Progenitor cell of endocrine pancreas (in vitro differentiated cells): ENCODE data around the gene DGKZ. TPM values are rescaled to one million over a fixed set of nuclear protein-coding genes. Genes with fewer than 3 reads are reported as not detected.
A peak's percentile ranks its signal among the peaks of the same experiment; 100 is the strongest.

ENCODE experiments used
- DNase-seq: peaks from one replicate; pipeline ENCODE4 v3.0.0; 2021; ENCODE audit warnings: low spot score; ENCODE audit not compliant: unreplicated experiment
- H3K27ac Mint-ChIP-seq: 2 replicates; pipeline ENCODE4 v1.8.0; 2021; ENCODE audit warnings: mild to moderate bottlenecking, moderate library complexity, mixed read lengths
- H3K27me3 Mint-ChIP-seq: 2 replicates; pipeline ENCODE4 v1.8.0; 2021; ENCODE audit warnings: mixed read lengths
- H3K36me3 Mint-ChIP-seq: 2 replicates; pipeline ENCODE4 v1.8.0; 2022; ENCODE audit warnings: mixed read lengths; ENCODE audit not compliant: insufficient read depth
- H3K4me1 Mint-ChIP-seq: 2 replicates; pipeline ENCODE4 v1.8.0; 2021; ENCODE audit warnings: low read depth, mixed read lengths
- H3K4me3 Mint-ChIP-seq: 2 replicates; pipeline ENCODE4 v1.8.0; 2021; ENCODE audit warnings: low read depth, mild to moderate bottlenecking, moderate library complexity, mixed read lengths
- H3K9me3 Mint-ChIP-seq: 2 replicates; pipeline ENCODE4 v1.8.0; 2021; ENCODE audit warnings: low read depth, mixed read lengths
- CTCF ChIP-seq: fragments of 200-600 bp; sonication (generic); IDR thresholded peaks from one replicate; pipeline ENCODE4 v1.5.0; 2021; ENCODE audit warnings: antibody characterized with exemption, mild to moderate bottlenecking; ENCODE audit not compliant: unreplicated experiment
- total RNA-seq: library from RNA; stranded (reverse); gene quantifications from 2 replicates; pipeline ENCODE4 v1.2.1, GENCODE V29; 2021

Gene DGKZ
- total RNA-seq, 1 donor from 2014 or later, result 58.3 TPM

GRCh38 chr11:46402957-46403902, 56.0 kb downstream of the DGKZ start:
- H3K4me3 Mint-ChIP-seq, result no peak overlapping the region
- peaks cover 15% of the 10 kb centered on the region for H3K36me3 Mint-ChIP-seq
- no peaks in the 10 kb centered on the region for H3K27me3 Mint-ChIP-seq
- no peaks in the 10 kb centered on the region for H3K4me1 Mint-ChIP-seq
- H3K27ac Mint-ChIP-seq, result no peak overlapping the region
- no peak for DNase-seq
- H3K9me3 Mint-ChIP-seq, result no peaks in the 10 kb centered on the region
- no peak for TF ChIP-seq CTCF

GRCh38 chr11:46404476-46405017, 57.3 kb downstream of the DGKZ start:
- TF ChIP-seq CTCF, result no peak
- Mint-ChIP-seq H3K27me3 (no peaks in the 10 kb centered on the region), H3K36me3 (peaks cover 17% of the 10 kb centered on the region), H3K27ac (no peak overlapping the region), H3K4me1 (no peaks in the 10 kb centered on the region), H3K4me3 (no peak overlapping the region), H3K9me3 (no peaks in the 10 kb centered on the region)
- no peak for DNase-seq

GRCh38 chr11:46407635-46408034, 60.4 kb downstream of the DGKZ start:
- DNase-seq, result no peak
- TF ChIP-seq CTCF, result no peak
- H3K27ac Mint-ChIP-seq, result peak overlapping the region; percentile 25
- H3K27me3 Mint-ChIP-seq, result no peaks in the 10 kb centered on the region
- no peaks in the 10 kb centered on the region for H3K9me3 Mint-ChIP-seq
- peaks cover 11% of the 10 kb centered on the region for H3K36me3 Mint-ChIP-seq
- H3K4me3 Mint-ChIP-seq, result no peak overlapping the region
- no peaks in the 10 kb centered on the region for H3K4me1 Mint-ChIP-seq

- no peak for DNase-seq
- no peak overlapping the region for H3K4me3 Mint-ChIP-seq
- no peak overlapping the region for H3K27ac Mint-ChIP-seq
- peaks cover 9% of the 10 kb centered on the region for H3K36me3 Mint-ChIP-seq
- H3K9me3 Mint-ChIP-seq, result no peaks in the 10 kb centered on the region
- H3K4me1 Mint-ChIP-seq, result no peaks in the 10 kb centered on the region
- no peak for TF ChIP-seq CTCF
- no peaks in the 10 kb centered on the region for H3K27me3 Mint-ChIP-seq
Measured at GRCh38 chr11:46408407-46408986, 61.2 kb downstream of the DGKZ start.

GRCh38 chr11:46410021-46410420, 62.8 kb downstream of the DGKZ start:
- Mint-ChIP-seq H3K4me1 (no peaks in the 10 kb centered on the region), H3K36me3 (peaks cover 12% of the 10 kb centered on the region), H3K4me3 (no peak overlapping the region), H3K27ac (no peak overlapping the region), H3K9me3 (no peaks in the 10 kb centered on the region), H3K27me3 (no peaks in the 10 kb centered on the region)
- peak; percentile 21 for TF ChIP-seq CTCF
- no peak for DNase-seq
